GM21723 (cell line): ENCODE results near the gene RO60.
"Not testable (repeated sequence)": the region's sequence is repeated elsewhere in the genome, so short reads cannot be mapped to it uniquely, and the experiment has no call there.

ENCODE experiments used
- ATAC-seq: cut with Tn5 transposase; IDR thresholded peaks from one replicate; pipeline ENCODE4 v1.9.1; 2021; ENCODE audit warnings: mild to moderate bottlenecking, moderate library complexity; ENCODE audit not compliant: unreplicated experiment

RO60 gene

DNA sequence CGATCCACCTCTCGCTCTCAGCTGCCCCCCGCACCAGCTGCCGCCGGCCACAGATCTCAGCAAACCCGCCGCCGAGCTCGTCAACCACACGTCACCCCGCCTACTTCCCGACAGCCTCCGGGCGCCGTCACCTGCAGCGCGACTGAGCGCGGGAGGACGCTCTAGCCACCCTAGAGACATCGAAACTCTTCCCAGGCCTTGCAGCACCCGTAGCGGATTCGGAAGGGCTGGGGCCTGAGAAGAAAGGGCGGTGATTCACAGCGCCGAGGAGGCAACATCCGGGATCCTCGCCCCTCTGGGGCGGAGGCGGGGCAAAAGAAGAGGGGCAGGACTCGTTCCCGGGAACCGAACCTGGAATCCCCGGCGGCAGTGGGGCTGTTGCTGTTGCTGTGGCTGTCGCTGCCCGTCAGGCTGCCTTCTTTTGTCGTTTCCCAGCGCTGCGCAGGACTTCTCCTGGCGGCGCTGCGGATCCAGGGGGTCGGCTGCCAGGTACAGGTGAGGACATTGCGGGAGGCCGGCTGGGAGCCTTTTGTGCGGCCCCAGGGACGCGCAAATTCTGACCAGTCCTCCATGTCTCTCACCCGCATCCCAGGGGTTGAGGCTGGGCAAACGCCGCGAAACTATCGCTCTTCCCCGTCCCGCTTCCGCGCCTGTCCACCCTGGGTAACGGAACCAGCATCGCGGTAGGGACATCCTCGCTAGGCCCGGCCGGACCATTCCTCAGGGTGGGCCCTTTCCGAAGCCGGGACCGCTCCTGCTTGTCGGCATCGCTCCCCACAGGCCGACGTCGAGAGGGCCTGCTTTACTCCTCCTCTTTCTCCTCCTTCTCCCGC lies at the start of gene RO60, which contains the start of gene UCHL5:
Gene RO60 (plus strand): TSS at position 331 of the 833 bp plus-strand sequence. CDS start 9,443 bp downstream, outside the sequence.
Gene UCHL5 (minus strand): TSS at position 79 of the 833 bp plus-strand sequence. CDS start 100 bp downstream, outside the sequence.
- peak; percentile 95 for ATAC-seq

DNA sequence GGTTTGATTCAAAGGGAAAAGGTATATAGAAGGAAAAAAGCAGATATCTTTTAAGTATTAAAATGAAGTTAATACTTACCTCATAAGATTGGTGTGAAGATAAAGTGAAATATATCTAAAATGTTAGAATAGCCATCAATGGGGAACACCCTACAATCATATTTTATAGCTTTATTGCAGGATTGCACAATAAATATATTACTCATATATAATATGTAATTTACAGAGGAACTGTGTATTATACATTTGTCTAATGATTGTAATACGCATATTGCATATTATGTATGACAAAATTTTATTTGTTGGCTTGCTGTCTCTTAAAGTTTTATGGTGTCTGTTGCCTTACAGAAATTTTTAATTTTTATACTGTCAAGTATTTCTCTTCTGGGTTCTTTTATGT lies 48.0 kb upstream of the RO60 start:
- no peak for ATAC-seq

DNA sequence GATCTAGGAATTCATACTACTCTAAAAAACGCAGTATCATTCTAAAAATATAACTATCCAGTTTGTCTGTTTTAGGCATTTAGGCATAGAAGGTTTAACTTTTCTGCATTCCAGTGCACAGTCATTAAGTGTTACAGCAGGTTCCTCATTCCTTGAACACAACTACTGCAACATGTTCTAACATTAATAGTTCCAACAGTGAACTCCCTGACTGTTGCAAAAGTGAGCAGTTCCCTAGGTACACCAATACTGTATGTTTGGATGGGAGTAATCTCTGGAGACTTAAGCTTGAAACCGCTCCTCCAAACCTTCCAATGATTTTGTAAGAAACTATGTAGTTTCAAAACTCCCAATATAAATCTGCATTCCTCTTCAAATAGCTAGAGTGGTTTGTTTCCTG lies 46.4 kb upstream of the RO60 start:
- no peak for ATAC-seq

DNA sequence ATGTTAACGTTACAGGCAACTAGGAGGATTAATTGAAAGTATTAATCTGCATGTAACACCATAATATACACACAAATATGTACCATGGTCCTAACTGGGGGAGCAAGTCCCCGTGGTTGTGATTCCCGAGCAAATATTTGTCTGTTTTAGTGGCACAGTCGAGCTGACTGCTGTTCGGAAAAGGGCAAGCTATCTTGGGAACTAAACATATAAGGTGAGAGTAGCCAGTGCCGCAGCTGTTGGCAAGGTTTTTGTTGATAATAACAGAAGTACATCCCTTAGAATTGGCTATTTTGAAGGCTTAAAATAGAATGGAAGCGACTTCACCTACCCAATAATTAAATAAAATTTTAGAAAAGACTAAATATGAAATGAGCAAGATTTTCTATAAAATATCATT lies 45.7 kb upstream of the RO60 start:
- no peak for ATAC-seq

DNA sequence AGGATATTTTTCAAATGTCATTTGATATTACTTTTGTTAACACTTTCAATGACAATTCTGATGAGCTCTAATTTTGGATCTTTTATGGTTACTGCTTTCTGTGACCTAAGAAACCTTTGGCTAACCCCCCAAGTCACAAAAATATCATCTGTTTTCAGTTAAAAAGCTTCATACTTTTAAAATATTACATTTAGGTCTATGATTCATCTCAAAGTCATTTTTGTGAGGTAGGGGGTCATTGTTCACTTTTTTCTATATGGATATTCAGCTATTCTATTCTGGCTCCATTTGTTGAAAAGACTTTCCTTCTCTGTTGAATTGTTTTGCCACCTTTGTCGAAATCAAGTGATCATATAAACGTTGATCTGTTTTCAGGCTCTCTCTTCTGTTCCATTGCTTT lies 45.0 kb upstream of the RO60 start:
- no peak for ATAC-seq

DNA sequence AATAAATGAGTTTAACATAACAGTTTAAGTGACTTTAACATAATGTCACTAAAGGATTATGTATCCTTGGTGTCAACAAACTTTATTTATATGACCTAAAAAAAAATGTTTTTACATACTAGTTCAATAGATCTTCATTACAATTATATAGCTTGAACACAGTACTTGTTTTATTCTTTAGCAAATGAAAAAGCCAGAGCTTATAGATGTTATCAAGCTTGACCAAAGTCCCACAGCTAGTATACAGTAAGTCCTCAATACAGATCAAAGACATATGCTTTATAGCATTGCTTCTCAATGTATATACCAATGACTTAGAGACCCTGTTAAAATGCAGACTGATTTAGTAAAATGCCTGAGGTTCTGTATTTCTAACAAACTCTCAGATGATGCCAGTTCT lies 42.6 kb upstream of the RO60 start:
- no peak for ATAC-seq

DNA sequence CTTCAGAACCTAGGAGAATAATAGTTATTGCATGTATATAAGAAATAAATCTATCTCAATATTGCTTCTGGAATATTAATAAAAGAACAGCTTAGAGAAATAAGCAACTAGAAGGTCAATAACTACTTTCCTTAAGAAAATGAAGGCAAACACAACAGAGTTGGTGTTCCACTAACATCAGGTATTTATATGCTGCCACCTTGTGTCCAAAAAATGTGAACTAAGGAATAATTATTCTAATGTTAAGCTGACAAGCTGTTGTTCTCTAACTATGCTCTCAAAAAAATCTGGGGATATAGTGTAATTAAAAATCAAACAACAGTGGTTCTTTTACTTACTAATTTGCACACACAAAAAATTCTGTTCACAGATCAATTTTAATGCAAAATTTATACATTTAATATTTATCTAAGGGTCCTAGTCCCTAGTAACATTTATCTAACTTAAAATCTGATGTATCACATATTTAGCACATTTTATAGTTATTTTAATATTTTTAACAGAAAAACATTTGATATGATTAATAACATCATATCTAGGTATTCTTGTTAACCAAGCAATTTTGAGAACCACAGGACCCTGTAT lies 39.9 kb upstream of the RO60 start:
- ATAC-seq, result peak; percentile 78

DNA sequence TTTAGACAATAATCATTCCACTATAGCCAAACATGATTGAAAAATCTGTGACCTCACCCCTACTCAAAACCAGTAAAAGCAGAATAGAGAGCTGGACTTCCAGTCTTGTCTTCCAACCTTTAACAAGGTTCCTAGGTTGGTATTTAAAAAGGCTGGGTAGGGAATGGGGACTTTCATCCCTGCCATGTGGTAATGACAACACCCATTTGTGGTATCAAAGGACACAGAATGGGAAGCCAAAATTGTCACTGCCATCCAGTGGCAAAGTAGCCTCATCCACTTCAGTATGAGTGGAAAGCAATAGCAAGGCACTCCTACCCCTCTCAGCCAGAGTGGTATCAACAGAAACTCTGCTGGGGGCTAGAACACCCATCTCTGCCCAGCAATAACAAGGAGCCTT lies 34.2 kb upstream of the RO60 start:
- no peak for ATAC-seq

DNA sequence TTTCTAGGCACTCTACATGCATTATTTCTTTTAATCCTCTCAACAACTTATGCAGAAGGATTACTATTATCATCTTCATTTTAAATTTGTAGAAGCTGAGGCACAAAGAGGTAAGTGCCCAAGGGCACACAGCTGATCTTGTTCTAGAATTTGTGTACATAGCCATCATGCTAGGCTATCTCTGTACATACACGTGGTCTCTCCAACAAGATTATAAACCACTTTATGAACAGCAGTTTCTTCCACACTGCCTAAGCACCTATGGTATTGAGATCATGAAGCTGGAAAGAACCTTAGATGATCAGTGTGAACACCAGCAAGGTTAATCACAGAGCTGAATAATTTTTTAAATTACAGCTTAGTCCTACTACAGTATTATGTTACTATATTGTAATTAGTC lies 29.1 kb upstream of the RO60 start:
- no peak for ATAC-seq

DNA sequence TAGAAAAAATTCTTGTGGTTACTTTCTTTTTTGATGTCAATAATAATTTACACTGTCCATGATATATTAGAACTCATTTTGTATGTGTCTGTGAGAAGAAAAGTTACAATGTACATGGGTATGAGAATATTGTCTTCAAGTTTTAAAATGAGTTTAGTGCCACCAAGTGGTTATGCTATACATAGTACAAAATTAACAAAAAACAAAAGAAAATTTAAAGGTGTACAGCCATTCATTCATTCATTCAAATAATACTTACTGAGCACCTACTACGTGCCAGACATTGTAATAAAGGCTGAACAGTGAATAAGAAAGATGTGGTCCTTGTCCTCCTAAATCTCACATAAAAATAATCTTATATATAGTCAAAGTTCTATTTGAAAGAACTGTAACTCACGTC lies 28.0 kb upstream of the RO60 start:
- peak; percentile 73 for ATAC-seq

DNA sequence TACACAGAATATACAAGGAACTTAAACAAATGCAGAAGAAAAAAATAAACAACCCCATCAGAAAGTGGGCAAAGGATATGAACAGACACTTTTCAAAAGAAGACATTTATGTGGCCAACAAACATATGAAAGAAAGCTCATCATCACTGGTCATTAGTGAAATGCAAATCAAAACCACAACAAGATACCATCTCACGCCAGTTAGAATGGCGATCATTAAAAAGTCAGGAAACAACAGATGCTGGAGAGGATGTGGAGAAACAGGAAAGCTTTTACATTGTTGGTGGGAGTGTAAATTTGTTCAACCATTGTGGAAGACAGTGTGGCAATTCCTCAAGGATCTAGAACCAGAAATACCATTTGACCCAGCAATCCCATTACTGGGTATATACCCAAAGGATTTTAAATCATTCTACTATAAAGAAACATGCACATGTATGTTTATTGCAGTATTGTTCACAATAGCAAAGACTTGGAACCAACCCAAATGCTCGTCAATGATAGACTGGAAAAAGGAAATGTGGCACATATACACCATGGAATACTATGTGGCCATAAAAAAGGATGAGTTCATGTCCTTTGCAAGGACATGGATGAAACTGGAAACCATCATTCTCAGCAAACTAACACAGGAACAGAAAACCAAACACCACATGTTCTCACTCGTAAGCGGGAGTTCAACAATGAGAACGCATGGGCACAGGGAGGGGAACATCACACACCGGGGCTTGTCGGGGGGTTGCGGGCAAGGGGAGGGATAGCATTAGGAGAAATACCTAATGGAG lies 26.6 kb upstream of the RO60 start:
- not testable (repeated sequence) for ATAC-seq

DNA sequence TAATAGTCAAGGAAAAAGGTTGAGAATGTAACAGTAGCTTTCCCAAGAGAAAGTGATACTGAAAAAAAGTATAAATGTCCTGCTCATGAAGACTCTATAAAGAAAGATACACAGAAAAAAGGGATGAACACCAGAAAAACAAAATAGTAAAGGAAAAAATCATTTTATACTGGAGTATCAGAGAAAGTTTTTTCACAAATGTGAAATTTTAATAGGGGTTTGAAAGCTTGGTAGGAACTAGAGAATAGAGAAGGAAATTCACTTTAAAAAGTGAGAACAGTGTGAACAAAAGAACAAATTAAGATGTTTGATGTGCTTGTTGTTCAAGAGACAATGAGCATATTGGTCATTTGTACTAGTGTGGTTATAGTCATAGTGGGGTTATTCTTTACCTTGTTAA lies 25.8 kb upstream of the RO60 start:
- no peak for ATAC-seq

DNA sequence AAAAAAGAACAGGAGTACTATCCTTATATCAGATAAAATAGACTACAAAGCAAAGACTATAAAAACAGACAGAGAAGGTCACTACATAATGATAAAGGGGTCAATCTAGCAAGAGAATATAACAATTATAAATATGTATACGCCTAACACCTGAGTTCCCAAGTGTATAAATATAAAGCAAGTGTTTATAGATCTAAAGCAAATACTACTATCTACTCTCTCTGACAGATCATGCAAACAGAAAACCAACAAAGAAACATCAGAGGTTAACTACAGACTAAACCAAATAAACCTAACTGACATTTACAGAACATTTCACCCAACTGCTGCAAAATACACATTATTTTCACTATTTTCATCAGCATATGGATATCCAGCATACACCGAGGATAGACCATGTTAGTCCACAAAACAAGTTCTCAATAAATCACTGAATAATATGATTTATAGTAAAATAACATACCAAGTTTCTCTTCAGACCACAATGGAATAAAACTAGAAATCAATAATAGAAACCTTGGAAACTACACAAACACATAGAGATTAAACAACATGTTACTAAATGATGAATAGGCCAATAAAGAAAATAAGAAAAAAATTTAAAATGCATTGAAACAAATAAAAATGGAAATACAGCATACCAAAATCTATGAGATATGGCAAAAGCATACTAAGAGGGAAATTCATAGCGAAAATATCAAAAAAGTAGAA lies 22.9 kb upstream of the RO60 start:
- ATAC-seq, result no peak

DNA sequence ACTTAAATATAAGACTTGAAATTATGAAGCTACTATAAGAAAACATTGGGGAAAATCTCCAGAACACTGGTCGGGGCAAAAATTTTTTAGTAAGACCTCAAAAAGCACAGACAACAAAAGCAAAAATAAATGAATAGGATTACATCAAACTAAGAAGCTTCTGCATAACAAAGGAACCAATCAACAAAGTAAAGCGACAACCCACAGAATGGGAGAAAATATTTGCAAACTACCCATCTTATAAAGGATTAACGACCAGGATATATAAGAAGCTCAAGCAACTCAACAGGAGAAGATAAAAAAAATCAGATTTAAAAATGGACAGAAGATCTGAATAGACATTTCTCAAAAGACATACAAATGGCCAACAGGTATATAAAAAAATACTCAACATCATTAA lies 19.4 kb upstream of the RO60 start:
- no peak for ATAC-seq

DNA sequence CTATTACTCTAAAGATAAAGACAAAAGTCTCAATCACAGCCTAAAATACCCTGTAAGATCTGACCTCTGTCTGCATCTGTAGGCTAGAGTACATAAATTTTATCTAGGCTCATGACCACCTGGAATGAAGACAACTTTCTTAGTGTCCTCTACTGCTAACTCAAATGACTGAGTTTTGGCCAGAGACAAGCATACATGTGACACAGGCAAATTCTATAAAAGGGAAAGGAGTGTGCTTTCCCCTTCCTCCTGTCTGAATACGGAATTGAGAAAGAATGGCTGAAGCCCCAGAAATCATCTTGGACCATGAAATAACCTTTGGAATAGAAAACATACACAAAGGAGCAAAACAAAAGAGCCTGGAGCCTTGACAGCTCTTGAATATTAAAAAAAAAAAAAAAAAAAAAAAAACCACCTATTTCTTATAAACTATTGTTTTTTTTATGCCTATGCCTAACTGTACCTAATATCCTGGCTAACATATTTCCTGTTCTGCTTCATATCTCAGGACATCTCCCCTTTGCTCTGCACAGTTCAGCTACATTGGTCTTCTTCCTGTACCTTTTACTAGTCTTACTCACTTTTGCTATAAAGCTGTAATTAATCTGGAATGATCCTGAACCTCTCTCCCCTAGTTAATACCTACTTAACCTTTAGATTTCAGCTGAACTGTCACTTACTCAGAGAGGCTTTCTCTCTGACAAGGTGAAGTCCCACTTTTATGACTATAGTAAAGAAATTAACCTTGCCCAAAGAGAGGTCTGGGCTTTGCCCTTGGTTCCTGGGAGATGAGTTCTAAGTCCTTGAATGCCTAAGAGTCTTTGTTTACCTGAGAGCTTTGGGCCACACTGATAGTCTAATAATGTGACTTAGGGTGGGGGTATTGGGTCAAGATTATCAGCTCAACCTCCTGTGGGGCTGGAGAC lies 16.4 kb upstream of the RO60 start:
- no peak for ATAC-seq

DNA sequence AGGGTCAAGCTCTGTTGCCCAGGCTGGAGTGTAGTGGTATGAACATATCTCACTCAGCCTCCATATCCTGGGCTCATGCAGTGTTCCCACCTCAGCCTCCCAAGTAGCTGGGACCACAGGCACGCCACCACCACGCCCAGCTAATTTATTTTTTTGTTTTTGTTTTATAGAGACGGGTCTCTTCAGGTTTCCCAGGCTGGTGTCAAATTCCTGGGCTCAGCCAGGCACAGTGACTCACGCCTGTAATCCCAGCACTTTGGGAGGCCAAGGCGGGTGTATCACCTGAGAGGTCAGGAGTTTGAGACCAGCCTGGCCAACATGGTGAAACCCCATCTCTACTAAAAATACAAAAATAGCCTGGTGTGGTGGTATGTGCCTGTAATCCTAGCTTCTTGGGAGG lies 10.5 kb upstream of the RO60 start:
- not testable (repeated sequence) for ATAC-seq

DNA sequence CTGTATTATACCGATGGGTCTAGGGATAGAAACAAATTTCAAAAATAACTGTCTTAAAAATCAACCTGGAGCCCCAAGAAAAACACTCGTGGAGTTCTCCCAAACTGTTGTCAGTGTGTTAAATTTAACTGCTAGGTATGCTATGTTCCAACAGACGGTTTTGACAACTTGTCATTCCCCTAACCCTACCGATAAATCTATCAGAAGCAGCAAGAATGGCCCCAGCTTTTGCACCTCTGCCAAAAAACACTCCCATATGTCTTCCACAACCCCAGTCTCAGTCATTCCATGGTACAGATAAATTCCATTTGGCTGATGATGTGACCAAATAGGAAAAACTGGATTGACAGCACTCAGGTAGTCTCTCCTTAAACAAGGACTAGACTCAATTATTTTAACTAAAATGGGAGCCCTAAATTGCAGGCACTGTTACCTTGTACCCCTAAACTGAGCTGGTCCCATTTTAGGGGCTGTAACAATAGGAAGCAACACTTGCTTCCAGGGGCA lies 5.2 kb upstream of the RO60 start:
- no peak for ATAC-seq

DNA sequence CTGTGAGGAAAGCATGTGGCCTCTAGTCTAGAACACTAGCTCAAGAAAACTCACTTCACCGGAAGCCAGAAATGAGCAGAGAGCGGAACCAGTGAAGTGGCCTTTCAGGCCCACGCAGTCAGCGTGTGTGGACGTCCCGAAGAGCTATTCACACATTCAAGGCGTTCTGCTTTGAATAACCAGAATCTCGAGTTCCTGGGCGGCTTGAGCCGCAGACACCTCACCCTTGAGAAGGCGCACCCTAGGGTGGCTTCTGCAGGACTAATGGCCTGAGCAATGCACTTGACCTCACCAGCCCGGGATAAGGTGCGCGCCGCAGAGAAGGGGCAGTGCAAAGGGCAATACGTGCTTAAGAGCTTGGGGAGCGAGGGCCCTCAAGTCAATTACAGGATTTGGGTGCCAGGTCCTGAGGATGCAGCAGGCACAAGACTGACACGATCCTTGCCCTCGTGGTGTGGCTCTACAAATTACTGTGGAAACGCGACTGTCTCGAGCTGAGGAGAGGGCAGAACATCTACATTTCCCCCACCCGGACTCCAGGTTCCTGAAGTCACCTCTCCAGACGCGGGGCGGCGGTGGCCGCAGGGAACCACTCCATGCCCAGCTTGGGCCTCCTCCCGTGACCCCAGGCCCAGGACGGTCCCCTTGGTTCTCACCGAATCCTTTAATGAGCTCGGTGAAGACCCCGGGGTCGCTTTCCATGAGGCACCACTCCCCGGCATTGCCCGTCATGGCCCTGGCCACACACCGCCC lies 707 bp upstream of the RO60 start:
- peak; percentile 48 for ATAC-seq

DNA sequence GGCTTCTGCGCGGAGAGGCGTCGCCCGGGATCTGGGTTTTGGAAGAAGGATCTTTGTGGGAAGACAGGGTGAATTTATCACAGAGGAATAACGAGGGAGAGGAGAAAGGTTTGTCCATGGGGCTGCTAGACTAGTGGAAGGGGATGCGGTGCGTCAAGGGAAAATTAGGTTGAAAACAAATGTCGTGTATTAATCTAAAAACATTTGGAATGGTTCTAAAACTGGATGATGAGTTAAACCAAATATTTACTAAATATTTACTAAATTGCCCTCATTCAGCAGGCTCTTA lies 647 bp downstream of the RO60 start:
- no peak for ATAC-seq
